ENCODE results near the gene RHCG. TPM values are rescaled to one million over a fixed set of nuclear protein-coding genes. Genes with fewer than 3 reads are reported as not detected.

Gene RHCG
- total RNA-seq, 1 donor from 2014 or later: not detected

DNA sequence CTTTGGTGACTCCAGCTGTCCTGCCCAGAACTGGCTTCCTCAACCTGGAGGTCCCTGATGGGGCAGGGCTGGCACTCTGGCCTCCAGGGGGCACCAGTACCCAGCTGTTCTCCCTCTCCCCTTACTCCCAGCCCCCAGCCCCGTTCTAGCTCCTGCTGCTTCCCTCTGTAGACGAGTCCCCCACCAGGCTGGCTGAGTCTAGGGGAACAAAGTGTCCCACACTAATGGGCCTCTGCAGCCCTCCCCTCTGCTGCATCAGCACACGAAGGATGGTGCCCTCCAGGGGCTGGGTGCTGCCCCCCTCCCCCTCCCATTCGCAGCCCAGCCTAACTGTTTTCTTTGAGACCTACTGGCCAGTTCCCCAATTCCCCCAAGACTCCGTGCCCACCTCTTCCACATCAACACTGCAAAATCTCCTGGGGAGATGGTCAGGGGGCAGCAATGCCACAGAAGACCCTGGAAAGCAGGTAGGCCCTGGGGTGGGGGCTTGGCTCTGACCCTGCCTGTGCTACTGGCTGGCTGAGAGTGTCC lies 4.2 kb downstream of the RHCG start:
- Mint-ChIP-seq H3K4me1 (peaks cover 15% of the 10 kb centered on the region), H3K27ac (no peak overlapping the region), H3K36me3 (ENCODE audit: low read depth) (no peaks in the 10 kb centered on the region), H3K27me3 (peaks cover 55% of the 10 kb centered on the region), H3K4me3 (no peak overlapping the region), H3K9me3 (no peaks in the 10 kb centered on the region)
- intact Hi-C loops (cut with micrococcal nuclease): no loop called here
- ATAC-seq (ENCODE audit: low read depth): no peak
- POLR2A ChIA-PET: no interaction called here
- CTCF ChIA-PET: no interaction called here
- no peak for DNase-seq
- TF ChIP-seq, protein P1, sequence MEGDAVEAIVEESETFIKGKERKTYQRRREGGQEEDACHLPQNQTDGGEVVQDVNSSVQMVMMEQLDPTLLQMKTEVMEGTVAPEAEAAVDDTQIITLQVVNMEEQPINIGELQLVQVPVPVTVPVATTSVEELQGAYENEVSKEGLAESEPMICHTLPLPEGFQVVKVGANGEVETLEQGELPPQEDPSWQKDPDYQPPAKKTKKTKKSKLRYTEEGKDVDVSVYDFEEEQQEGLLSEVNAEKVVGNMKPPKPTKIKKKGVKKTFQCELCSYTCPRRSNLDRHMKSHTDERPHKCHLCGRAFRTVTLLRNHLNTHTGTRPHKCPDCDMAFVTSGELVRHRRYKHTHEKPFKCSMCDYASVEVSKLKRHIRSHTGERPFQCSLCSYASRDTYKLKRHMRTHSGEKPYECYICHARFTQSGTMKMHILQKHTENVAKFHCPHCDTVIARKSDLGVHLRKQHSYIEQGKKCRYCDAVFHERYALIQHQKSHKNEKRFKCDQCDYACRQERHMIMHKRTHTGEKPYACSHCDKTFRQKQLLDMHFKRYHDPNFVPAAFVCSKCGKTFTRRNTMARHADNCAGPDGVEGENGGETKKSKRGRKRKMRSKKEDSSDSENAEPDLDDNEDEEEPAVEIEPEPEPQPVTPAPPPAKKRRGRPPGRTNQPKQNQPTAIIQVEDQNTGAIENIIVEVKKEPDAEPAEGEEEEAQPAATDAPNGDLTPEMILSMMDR (IDR thresholded peaks at IDR 0.05): no peak

DNA sequence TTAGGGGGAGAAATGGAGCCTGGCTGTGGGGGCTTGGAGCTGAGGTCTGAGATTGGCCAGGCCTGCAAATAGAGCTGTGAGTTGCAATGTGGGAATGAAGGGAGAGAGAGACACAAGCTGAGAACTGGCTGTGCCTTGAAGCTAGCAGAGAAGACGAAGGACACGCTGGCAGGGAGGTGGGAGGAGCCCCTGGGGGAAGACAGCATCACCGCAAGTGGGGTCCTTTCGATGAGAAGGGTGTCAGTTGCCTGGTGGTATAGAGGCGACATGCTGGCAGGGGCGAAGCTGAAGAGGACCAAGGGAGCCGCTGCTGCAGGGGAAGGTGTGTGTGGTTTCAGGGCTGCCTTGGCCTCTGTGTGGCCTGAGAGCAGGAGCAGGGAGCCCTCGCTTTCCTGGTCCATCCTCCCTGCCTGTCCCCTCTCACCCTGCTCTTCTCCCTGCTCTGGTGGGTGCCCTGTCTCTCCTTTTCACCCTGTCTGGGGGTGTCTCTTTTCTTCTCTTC lies 5.5 kb downstream of the RHCG start:
- no peaks in the 10 kb centered on the region for H3K9me3 Mint-ChIP-seq
- ChIA-PET CTCF (no interaction called here), POLR2A (no interaction called here)
- DNase-seq (no peak), ATAC-seq (ENCODE audit: low read depth) (no peak)
- H3K27me3 Mint-ChIP-seq: peaks cover 55% of the 10 kb centered on the region
- TF ChIP-seq, protein P1 (IDR thresholded peaks at IDR 0.05): no peak
- no peaks in the 10 kb centered on the region for H3K36me3 Mint-ChIP-seq (ENCODE audit: low read depth)
- no peak overlapping the region for H3K27ac Mint-ChIP-seq
- H3K4me3 Mint-ChIP-seq: no peak overlapping the region
- intact Hi-C loops (cut with micrococcal nuclease): no loop called here
- peaks cover 17% of the 10 kb centered on the region for H3K4me1 Mint-ChIP-seq

DNA sequence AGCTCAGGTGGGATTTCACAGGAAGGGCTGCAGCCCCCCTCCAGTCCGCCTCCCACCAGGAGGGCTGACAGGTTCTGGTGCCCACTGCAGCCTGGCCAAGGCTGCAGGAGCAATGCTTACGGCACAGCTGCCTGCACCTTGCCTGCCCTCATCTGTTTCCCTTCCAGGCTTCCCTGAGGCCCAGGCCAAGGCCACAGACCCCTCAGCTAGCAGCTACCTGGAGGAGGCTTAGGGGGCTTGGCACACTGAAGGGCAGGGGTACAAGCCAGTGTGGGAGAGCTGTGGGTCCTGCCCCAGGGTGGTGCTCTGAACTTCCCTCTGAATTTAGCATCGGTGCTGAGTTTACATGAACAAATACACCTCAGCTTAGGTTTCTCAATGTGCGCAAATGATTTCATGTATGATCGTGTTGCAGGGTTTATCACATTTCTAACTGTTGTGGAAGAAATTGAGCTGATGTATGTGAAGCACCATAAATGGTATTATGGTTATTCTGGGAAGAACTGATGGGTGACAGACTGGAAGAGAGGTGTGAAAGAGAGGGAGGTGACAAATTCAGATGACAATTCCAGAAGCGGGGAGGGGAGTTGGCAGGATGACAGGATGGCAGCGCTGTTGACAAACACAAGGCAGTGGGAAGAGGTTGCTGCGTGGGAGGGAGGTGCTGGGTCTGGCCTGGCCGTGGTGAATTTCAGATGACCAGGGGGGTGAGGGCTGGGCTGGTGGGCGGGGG lies 6.1 kb downstream of the RHCG start:
- H3K27me3 Mint-ChIP-seq: peaks cover 53% of the 10 kb centered on the region

DNA sequence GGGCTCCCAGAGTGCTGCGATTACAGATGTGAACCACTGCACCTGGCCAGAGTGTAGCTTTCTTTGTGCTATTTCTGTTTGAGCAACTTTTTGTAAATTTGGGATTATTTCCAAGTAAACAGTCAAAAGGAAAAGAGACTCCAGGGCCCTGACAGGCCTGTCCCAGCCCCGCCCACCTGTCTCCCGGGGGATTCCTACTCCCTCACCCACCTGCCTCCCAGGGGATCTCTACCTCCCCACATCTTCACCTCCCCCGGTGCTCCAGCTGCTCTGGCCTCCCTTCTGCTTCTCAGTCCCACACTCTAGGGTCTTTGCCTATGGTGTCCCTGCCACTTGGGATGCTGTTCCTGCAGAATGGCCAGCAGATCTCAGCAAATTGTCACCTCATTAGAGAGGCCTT lies 7.0 kb downstream of the RHCG start:
- intact Hi-C loops (cut with micrococcal nuclease): no loop called here
- TF ChIP-seq, protein P1 (IDR thresholded peaks at IDR 0.05): no peak
- peaks cover 49% of the 10 kb centered on the region for H3K27me3 Mint-ChIP-seq
- no peak overlapping the region for H3K27ac Mint-ChIP-seq
- no peaks in the 10 kb centered on the region for H3K36me3 Mint-ChIP-seq (ENCODE audit: low read depth)
- DNase-seq (no peak), ATAC-seq (ENCODE audit: low read depth) (no peak)
- peaks cover 17% of the 10 kb centered on the region for H3K4me1 Mint-ChIP-seq
- H3K4me3 Mint-ChIP-seq: no peak overlapping the region
- POLR2A ChIA-PET: interaction anchor here (0.5 kb wide), 1 partner anchor 222 kb away, joined by 3 read pairs; no protein-coding TSS in a partner anchor
- CTCF ChIA-PET: interaction anchor here (1.0 kb wide), 1 partner anchor 10 kb away, joined by 3 read pairs; no protein-coding TSS in a partner anchor
- H3K9me3 Mint-ChIP-seq: no peaks in the 10 kb centered on the region

More for the DNA sequence above, 6.1 kb downstream of the RHCG start:
- intact Hi-C loops (cut with micrococcal nuclease): no loop called here
- Mint-ChIP-seq H3K4me1 (peaks cover 20% of the 10 kb centered on the region), H3K27ac (no peak overlapping the region), H3K9me3 (no peaks in the 10 kb centered on the region), H3K36me3 (ENCODE audit: low read depth) (no peaks in the 10 kb centered on the region), H3K4me3 (no peak overlapping the region)
- DNase-seq: no peak
- ChIA-PET CTCF (no interaction called here), POLR2A (no interaction called here)
- ATAC-seq (ENCODE audit: low read depth): no peak
- TF ChIP-seq, protein P1 (IDR thresholded peaks at IDR 0.05): no peak

DNA sequence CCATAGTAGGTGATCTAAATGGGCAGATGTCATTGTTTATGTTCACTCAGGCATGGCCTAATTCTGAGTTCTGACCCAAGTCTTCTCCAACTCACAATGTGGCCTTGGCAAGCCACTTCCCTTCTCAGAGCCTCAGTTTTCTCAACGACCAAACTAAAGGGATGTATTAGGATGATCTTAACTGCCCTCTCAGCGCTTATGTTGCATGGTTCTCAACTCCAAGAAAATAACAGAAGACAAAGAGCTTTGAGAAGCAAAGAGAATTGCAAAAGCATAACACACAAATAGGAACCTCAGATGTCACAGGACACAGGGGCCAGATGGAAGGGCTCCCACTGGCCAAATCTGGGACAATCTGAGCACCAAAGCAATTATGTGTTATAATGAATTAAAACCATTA lies 8.6 kb downstream of the RHCG start:
- no peaks in the 10 kb centered on the region for H3K36me3 Mint-ChIP-seq (ENCODE audit: low read depth)
- intact Hi-C loops (cut with micrococcal nuclease): no loop called here
- H3K9me3 Mint-ChIP-seq: no peaks in the 10 kb centered on the region
- peaks cover 44% of the 10 kb centered on the region for H3K27me3 Mint-ChIP-seq
- H3K4me1 Mint-ChIP-seq: peaks cover 17% of the 10 kb centered on the region
- ATAC-seq (ENCODE audit: low read depth) (no peak), DNase-seq (no peak)
- no peak overlapping the region for H3K27ac Mint-ChIP-seq
- POLR2A ChIA-PET: no interaction called here
- H3K4me3 Mint-ChIP-seq: no peak overlapping the region
- TF ChIP-seq, protein P1 (IDR thresholded peaks at IDR 0.05): no peak
- CTCF ChIA-PET: no interaction called here

Measured in activated B cell treated with CpG ODN at 0.5 μM for 24 hours (primary cell).